ENCODE results near the gene CALN1. TPM values are rescaled to one million over a fixed set of nuclear protein-coding genes. Genes with fewer than 3 reads are reported as not detected.

Gene CALN1
- total and polyA plus RNA-seq, 2 of the 8 experiments (the other 6 are each of a cell fraction or from before 2014, with no cell fraction given) = 6.4 to 15.2 TPM

DNA sequence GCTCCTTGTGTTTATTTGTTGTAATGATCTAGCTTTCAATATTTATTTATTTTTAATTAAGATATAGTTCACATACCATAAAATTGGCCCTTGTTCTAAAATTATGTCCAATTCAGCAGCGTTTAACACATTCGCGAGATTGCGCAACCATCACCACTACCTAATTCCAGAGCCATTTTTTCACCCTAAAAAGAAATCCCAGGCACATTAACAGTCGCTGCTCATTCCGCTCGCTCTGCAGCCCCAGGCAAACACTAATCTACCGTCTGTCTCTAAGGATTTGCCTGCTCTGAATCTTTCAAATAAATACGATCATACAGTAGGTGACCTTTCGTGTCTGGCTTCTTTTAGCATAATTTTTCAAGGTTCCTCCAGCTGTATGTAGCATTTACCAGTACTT, 616.7 kb downstream of the CALN1 start:
- Histone ChIP-seq H3K14ac (ENCODE audit: insufficient read length) (no peak overlapping the region), H3K79me1 (ENCODE audit: low read depth, low read length) (no peaks in the 10 kb centered on the region), H2BK5ac (ENCODE audit: low read depth, low read length) (no peak overlapping the region), H3K36me3 (ENCODE audit: control insufficient read depth in 2 of 4, insufficient read depth in 4 of 4, low read length in 3 of 4) (no peaks in the 10 kb centered on the region), H3K18ac (ENCODE audit: extremely low read depth, low read length) (no peak overlapping the region), H3K4ac (replicated peaks; ENCODE audit: insufficient read length, low read depth, low read length) (no peak overlapping the region), H2BK15ac (ENCODE audit: low read length) (no peak overlapping the region), H2AK5ac (ENCODE audit: low read depth, low read length) (no peak overlapping the region), H2BK20ac (ENCODE audit: low read length) (no peak overlapping the region), H3K4me2 (ENCODE audit: insufficient read depth in 1 of 2, low read depth in 2 of 2, low read length in 2 of 2) (no peak overlapping the region), H3K9ac (replicated peaks in 1 of 4; ENCODE audit: extremely low read depth in 1 of 4, low read depth in 3 of 4, low read length in 3 of 4) (no peak overlapping the region), H2AFZ (ENCODE audit: low read length) (no peak overlapping the region), H3K56ac (replicated peaks; ENCODE audit: insufficient read length, low read depth, low read length) (no peak overlapping the region), H3K23me2 (ENCODE audit: low read depth, low read length) (no peaks in the 10 kb centered on the region), H3K9me3 (ENCODE audit: insufficient read depth in 2 of 2, low read depth in 1 of 2, low read length in 1 of 2) (no peaks in the 10 kb centered on the region), H3K4me1 (replicated peaks in 1 of 4; ENCODE audit: control insufficient read depth in 3 of 4, insufficient read depth in 4 of 4, low read length in 3 of 4) (no peaks in the 10 kb centered on the region), H2BK120ac (replicated peaks; ENCODE audit: low read depth, low read length) (no peak overlapping the region), H3K4me3 (ENCODE audit: extremely low read depth in 1 of 4, insufficient read depth in 2 of 4, low read depth in 3 of 4, low read length in 4 of 4) (no peak overlapping the region), H4K20me1 (replicated peaks in 1 of 2; ENCODE audit: control insufficient read depth in 1 of 2, insufficient read depth in 2 of 2, low read length in 2 of 2) (no peaks in the 10 kb centered on the region), H4K5ac (ENCODE audit: insufficient read length, low read depth, low read length) (no peak overlapping the region), H2BK12ac (ENCODE audit: low read depth, low read length) (no peak overlapping the region), H4K8ac (ENCODE audit: extremely low read depth, insufficient read depth, low read length) (no peak overlapping the region), H3K79me2 (ENCODE audit: control insufficient read depth in 1 of 2, insufficient read depth in 2 of 2, low read length in 2 of 2) (no peaks in the 10 kb centered on the region), H3K27ac (ENCODE audit: low read depth, low read length) (no peak overlapping the region), H4K91ac (replicated peaks; ENCODE audit: insufficient read length, low read length) (no peak overlapping the region), H3K23ac (ENCODE audit: insufficient read length) (no peak overlapping the region), H3K27me3 (replicated peaks in 1 of 4; ENCODE audit: control insufficient read depth in 3 of 4, extremely low read depth in 1 of 4, insufficient read depth in 3 of 4, low read length in 3 of 4) (peaks cover 0 to 2% (median 0%) of the 10 kb centered on the region in 4 experiments; a peak in 2 of 7 replicates)
- CTCF ChIA-PET (ENCODE audit: partially characterized antibody) = interaction anchor here (0.6 kb wide), 1 partner anchor 171 kb away, joined by 3 read pairs; no protein-coding TSS in a partner anchor
- DNase-seq (ENCODE audit: low read depth in 1 of 2, low spot score in 2 of 2) (no peak), FAIRE-seq (no peak)
- POLR2A ChIA-PET (ENCODE audit: partially characterized antibody) = no interaction called here
- peak; percentile 99 for TF ChIP-seq CEBPB (IDR thresholded peaks at IDR 0.05; ENCODE audit: low read depth, low read length)
- no peak for TF ChIP-seq TCF12 (IDR thresholded peaks at IDR 0.05; ENCODE audit: low read depth, low read length)
- no peak for TF ChIP-seq FOSL1 (IDR thresholded peaks at IDR 0.05; ENCODE audit: insufficient read depth, low read depth, low read length)
- no peak for TF ChIP-seq POU5F1 (IDR thresholded peaks at IDR 0.05; ENCODE audit: low read depth, low read length)
- TF ChIP-seq TBP (IDR thresholded peaks at IDR 0.05; ENCODE audit: low read depth, low read length) = no peak
- no peak for TF ChIP-seq CBX5 (IDR thresholded peaks at IDR 0.05; ENCODE audit: low read depth, low read length)
- WGBS, 2 experiments (ENCODE audit: extremely low coverage in 1 of 2, insufficient coverage in 1 of 2, insufficient read length in 1 of 2, insufficient replicate concordance in 2 of 2, low coverage in 1 of 2, low lambda C conversion rate in 2 of 2, missing lambda C conversion rate in 1 of 2) = 90% methylated on average over 10 of the region's 10 CpGs; no CpG with 5 or more reads in 1 of the 2 experiments

Measured in H1 (cell line).